DND-41 (cell line): ENCODE measurements around the gene OSBPL5.

Experiments used
- CTCF ChIP-seq: IDR thresholded peaks from 2 replicates; pipeline ENCODE4 v1.5.1; 2012; ENCODE audit warnings: borderline replicate concordance, low read length, moderate library complexity, mild to moderate bottlenecking; ENCODE audit not compliant: poor library complexity, severe bottlenecking; ENCODE audit errors: extremely low read depth
- EZH2 ChIP-seq: IDR thresholded peaks from 3 replicates; pipeline ENCODE4 v1.6.1; 2012; ENCODE audit warnings: borderline replicate concordance, low read depth, mild to moderate bottlenecking, moderate library complexity, low read length, inconsistent platforms; ENCODE audit not compliant: severe bottlenecking

DNA sequence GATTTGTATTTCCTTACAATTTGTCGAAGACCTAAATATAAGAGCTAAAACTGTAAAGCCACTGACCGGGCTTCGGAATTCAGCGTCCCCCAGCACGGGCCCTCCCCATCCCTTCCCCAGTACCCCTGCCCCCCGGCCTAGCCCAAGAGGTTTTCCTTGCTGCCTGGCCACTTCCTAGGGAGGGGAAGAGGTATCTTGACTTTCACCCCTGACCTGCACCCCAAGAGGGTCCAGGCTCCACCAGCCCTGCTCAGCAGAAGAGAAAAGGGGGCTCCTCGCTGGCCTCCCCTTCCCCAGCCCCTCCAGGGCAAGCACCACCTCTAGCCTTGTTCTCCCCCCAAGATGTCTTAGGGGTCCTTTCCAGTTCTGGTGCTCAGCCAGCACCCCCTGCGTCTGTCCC is 81.8 kb downstream of the OSBPL5 start:
- TF ChIP-seq CTCF (no peak), EZH2 (no peak)
